ENCODE measurements around the gene SOCS1. TPM values are rescaled to one million over a fixed set of nuclear protein-coding genes. Genes with fewer than 3 reads are reported as not detected.
"Not testable (repeated sequence)": the region's sequence is repeated elsewhere in the genome, so short reads cannot be mapped to it uniquely, and the experiment has no call there.

Gene SOCS1
- total RNA-seq, 1 donor from 2014 or later: 2.9 TPM

DNA sequence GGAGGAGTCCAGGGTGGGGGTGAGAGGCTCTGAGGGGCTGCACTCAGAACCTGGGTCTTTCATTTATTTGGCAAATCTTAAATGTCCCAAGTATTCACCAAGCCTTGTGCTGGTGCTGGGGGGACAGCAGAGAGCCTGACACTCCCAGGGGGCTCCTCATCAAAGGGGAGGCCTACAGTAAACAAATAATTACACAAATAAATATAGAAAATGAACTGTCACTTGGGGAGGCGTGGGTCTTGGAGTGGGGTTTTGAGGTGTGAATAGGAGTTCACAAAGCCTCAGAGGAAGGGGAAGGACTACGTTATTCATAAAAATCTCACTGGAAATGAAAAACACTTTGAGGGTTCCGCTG is 40.3 kb upstream of the SOCS1 start:
- intact Hi-C loops (cut with micrococcal nuclease): no loop called here
- peaks cover 16% of the 10 kb centered on the region for H3K4me1 ChIP-seq
- no peak for DNase-seq
- no peak overlapping the region for H3K4me3 ChIP-seq
- TF ChIP-seq, protein P1, sequence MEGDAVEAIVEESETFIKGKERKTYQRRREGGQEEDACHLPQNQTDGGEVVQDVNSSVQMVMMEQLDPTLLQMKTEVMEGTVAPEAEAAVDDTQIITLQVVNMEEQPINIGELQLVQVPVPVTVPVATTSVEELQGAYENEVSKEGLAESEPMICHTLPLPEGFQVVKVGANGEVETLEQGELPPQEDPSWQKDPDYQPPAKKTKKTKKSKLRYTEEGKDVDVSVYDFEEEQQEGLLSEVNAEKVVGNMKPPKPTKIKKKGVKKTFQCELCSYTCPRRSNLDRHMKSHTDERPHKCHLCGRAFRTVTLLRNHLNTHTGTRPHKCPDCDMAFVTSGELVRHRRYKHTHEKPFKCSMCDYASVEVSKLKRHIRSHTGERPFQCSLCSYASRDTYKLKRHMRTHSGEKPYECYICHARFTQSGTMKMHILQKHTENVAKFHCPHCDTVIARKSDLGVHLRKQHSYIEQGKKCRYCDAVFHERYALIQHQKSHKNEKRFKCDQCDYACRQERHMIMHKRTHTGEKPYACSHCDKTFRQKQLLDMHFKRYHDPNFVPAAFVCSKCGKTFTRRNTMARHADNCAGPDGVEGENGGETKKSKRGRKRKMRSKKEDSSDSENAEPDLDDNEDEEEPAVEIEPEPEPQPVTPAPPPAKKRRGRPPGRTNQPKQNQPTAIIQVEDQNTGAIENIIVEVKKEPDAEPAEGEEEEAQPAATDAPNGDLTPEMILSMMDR (IDR thresholded peaks at IDR 0.05; ENCODE audit: borderline replicate concordance): no peak
- H3K27ac ChIP-seq (replicated peaks): no peak overlapping the region
- H3K9me3 ChIP-seq (replicated peaks): no peaks in the 10 kb centered on the region
- H3K36me3 ChIP-seq: no peaks in the 10 kb centered on the region
- no peaks in the 10 kb centered on the region for H3K27me3 ChIP-seq (ENCODE audit: low read depth)

DNA sequence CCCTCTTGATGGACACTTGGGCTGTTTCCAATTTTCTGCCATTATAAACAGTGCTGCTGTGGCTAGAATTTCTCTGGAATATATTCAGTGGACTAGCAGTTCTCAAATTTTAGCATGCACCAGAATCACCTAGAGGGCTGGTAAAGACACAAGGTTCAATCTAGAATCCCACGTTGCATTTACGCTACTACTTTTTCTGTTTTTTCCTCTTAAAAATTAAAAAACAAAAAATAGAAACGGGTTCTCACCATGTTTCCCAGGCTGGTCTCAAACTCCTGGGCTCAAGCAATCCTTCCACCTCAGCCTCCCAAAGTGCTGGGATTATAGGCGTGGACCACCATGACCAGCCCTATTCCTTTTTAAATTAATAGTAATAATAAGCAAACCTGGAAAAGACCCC is 39.7 kb upstream of the SOCS1 start:
- H3K4me3 ChIP-seq: no peak overlapping the region
- intact Hi-C loops (cut with micrococcal nuclease): no loop called here
- peaks cover 16% of the 10 kb centered on the region for H3K4me1 ChIP-seq
- H3K36me3 ChIP-seq: no peaks in the 10 kb centered on the region
- no peaks in the 10 kb centered on the region for H3K9me3 ChIP-seq (replicated peaks)
- H3K27ac ChIP-seq (replicated peaks): no peak overlapping the region
- no peaks in the 10 kb centered on the region for H3K27me3 ChIP-seq (ENCODE audit: low read depth)
- TF ChIP-seq, protein P1 (IDR thresholded peaks at IDR 0.05; ENCODE audit: borderline replicate concordance): no peak
- no peak for DNase-seq

DNA sequence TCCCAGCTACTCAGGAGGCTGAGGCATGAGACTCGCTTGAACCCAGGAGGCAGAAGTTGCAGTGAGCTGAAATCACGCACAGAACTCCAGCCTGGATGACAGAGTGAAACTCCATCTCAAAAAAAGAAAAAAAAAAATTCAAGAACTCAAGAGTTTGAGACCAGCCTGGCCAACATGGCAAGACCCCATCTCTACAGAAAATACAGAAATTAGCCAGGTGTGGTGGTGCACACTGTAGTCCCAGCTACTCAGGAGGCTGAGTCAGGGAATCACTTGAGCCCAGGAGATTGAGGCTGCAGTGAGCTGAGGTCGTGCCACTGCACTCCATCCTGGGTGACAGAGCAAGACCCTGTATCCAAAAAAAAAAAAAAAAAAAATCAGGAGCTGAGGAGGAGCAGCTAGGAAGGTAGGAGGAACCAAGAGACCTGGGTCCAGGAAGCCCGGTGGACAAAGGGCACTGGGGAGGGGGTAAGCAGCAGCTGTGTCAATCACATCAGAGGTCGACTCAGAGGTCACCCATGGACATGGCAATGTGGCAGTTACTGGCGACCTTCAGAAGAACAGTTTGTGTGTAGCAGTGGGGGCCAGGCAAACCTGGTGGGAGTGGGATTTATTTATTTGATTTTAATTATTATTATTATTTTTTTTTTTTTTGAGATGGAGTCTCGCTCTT is 36.2 kb upstream of the SOCS1 start:
- H3K9me3 ChIP-seq (replicated peaks): no peaks in the 10 kb centered on the region
- H3K27me3 ChIP-seq (ENCODE audit: low read depth): no peaks in the 10 kb centered on the region
- H3K36me3 ChIP-seq: no peaks in the 10 kb centered on the region
- intact Hi-C loops (cut with micrococcal nuclease): no loop called here
- TF ChIP-seq, protein P1 (IDR thresholded peaks at IDR 0.05; ENCODE audit: borderline replicate concordance): no peak
- no peak for DNase-seq
- no peak overlapping the region for H3K27ac ChIP-seq (replicated peaks)
- H3K4me1 ChIP-seq: peaks cover 8% of the 10 kb centered on the region
- no peak overlapping the region for H3K4me3 ChIP-seq

DNA sequence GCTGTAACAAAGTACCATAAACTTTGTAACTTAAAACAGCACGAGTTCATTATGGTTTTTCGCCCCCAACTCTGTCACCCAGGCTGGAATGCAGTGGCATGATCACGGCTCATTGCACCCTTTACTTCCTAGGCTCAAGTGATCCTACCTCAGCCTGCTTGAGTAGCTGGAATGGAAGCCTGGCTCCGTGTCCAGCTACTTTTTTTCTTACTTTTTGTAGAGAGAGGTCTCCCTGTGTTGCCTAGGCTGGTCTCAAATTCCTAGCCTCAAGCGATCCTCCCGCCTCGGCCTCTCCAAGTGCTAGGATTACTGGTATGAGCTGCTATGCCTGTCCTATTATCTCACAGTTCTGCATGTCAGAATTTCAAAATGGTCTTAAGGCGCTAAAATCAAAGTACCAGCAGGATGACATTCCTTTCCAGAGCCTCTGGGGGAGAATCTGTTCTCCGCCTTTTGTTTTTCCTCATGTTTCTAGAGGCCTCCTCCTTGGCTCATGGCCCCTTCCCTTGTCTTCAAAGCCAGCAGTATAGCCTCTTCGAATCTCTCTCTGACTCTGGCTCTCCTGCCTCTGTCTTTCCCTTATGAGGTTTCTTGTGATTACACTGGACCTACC is 35.2 kb upstream of the SOCS1 start:
- no peak overlapping the region for H3K27ac ChIP-seq (replicated peaks)
- no peak for DNase-seq
- no peaks in the 10 kb centered on the region for H3K9me3 ChIP-seq (replicated peaks)
- H3K4me1 ChIP-seq: no peaks in the 10 kb centered on the region
- no peaks in the 10 kb centered on the region for H3K27me3 ChIP-seq (ENCODE audit: low read depth)
- TF ChIP-seq, protein P1 (IDR thresholded peaks at IDR 0.05; ENCODE audit: borderline replicate concordance): no peak
- H3K36me3 ChIP-seq: no peaks in the 10 kb centered on the region
- intact Hi-C loops (cut with micrococcal nuclease): no loop called here
- H3K4me3 ChIP-seq: no peak overlapping the region

DNA sequence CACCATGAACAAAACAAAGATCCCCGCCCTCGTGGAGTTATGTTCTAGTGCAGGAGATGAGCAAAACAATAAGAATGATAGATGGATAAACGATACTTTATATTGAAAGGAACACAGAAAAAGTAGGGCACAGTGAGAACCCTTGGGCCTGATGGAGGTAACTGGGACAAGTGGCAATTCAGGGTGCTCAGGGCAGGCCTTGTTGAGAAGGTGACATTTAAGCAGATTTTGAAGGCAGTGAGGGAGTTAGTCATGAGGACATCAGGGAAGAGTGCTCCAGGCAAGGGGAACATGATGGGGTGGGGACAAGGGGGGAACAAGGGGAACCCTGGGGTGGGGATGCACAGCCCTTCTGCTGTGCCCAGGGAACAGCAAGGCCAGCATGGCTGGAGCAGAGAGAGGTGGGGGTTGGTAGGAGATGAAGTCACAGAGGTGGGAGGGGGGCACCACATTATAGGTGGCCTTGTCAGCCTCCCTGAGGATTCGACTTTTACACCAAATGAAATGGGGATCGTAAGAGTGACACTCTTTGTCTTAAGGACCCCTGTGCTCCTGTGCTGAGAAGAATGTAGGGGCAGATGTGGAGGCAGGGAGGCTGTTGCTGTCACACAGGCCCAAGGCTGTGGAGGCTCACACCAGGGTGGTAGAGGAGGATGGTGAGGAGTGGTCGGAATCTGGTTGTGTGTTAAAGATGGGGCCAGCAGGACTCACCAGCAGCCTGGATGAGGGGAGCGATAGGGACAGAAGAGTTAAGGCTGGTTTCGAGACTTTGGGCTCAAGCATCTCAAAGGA is 34.3 kb upstream of the SOCS1 start:
- TF ChIP-seq, protein P1 (IDR thresholded peaks at IDR 0.05; ENCODE audit: borderline replicate concordance): no peak
- H3K9me3 ChIP-seq (replicated peaks): no peaks in the 10 kb centered on the region

DNA sequence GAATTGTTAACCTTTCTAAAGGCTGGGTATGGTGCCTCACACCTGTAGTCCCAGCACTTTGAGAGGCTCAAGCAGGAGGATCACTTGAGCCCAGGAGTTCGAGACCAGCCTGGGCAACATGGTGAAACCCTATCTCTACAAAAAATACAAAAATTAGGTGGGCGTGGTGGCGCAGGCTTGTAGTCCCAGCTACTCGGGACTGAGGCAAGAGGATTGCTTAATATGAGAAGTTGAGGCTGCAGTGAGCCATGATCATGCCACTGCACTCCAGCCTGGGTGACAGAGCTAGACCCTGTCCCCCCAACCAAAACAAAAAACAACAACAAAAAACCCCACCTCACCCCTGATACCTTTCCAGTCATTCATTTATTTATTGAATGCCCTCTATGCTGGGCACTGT is 33.7 kb upstream of the SOCS1 start:
- intact Hi-C loops (cut with micrococcal nuclease): not testable (repeated sequence)

More for the DNA sequence above, 34.3 kb upstream of the SOCS1 start:
- intact Hi-C loops (cut with micrococcal nuclease): no loop called here
- Histone ChIP-seq H3K36me3 (no peaks in the 10 kb centered on the region), H3K4me3 (no peak overlapping the region), H3K27ac (replicated peaks) (no peak overlapping the region), H3K27me3 (ENCODE audit: low read depth) (no peaks in the 10 kb centered on the region), H3K4me1 (no peaks in the 10 kb centered on the region)
- DNase-seq: no peak

More for the DNA sequence above, 33.7 kb upstream of the SOCS1 start:
- not testable (repeated sequence) for H3K9me3 ChIP-seq (replicated peaks); H3K27ac ChIP-seq (replicated peaks); H3K4me3 ChIP-seq; H3K27me3 ChIP-seq (ENCODE audit: low read depth); H3K4me1 ChIP-seq; H3K36me3 ChIP-seq; DNase-seq

Data from left ventricle myocardium inferior (tissue), 1 donor.